Fibroblast of mammary gland (primary cell): Measurements from ENCODE around the gene ADGRL2.

ENCODE experiments used
- DNase-seq: peaks from one replicate; pipeline ENCODE4 v3.0.0-alpha.2; 2010; ENCODE audit warnings: low read depth
- H3K4me3 ChIP-seq: 2 replicates; pipeline ENCODE4 v1.5.1; 2011; ENCODE audit warnings: low read depth, mild to moderate bottlenecking, low read length, moderate library complexity; ENCODE audit not compliant: control insufficient read depth
- TF ChIP-seq, protein P1 (sequence below): conservative IDR thresholded peaks from 2 replicates; pipeline ENCODE4 v1.5.1; 2011; ENCODE audit warnings: low read depth, low read length, inconsistent platforms; ENCODE audit not compliant: control insufficient read depth, insufficient read depth

The ADGRL2 gene

DNA sequence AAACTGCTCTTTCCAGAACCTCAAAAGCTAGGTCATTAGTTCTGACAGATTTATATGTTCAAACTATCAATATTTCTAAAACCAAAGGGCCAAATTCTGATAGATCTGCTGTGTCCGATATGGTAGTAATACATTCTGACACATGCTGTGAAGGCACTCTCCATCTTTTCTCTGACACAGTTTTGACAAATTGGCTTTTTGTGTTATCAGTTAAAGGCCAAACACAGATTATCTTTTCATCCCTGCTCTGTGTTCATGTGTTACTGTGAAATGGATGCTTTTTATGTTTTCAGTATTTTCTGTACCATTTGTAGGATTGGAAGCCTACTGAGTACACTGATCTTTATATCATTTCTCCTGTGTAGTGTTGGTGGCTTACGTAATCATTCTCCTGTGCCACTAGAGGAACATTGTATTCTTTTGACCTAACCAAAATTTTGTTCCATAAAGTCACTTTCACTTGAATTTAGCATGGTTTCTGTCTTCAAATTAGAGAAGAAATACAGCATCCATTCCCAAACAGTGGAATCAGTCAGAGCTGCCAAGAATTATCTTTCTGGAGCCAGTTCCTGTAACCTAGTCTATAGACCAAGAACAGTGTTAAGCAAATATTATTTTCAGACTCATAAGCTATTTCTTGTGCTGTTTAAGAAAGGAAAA lies 137.2 kb downstream of the ADGRL2 start:
- peak; percentile 15 for DNase-seq
- H3K4me3 ChIP-seq: no peak overlapping the region
- TF ChIP-seq, protein P1, sequence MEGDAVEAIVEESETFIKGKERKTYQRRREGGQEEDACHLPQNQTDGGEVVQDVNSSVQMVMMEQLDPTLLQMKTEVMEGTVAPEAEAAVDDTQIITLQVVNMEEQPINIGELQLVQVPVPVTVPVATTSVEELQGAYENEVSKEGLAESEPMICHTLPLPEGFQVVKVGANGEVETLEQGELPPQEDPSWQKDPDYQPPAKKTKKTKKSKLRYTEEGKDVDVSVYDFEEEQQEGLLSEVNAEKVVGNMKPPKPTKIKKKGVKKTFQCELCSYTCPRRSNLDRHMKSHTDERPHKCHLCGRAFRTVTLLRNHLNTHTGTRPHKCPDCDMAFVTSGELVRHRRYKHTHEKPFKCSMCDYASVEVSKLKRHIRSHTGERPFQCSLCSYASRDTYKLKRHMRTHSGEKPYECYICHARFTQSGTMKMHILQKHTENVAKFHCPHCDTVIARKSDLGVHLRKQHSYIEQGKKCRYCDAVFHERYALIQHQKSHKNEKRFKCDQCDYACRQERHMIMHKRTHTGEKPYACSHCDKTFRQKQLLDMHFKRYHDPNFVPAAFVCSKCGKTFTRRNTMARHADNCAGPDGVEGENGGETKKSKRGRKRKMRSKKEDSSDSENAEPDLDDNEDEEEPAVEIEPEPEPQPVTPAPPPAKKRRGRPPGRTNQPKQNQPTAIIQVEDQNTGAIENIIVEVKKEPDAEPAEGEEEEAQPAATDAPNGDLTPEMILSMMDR: no peak

DNA sequence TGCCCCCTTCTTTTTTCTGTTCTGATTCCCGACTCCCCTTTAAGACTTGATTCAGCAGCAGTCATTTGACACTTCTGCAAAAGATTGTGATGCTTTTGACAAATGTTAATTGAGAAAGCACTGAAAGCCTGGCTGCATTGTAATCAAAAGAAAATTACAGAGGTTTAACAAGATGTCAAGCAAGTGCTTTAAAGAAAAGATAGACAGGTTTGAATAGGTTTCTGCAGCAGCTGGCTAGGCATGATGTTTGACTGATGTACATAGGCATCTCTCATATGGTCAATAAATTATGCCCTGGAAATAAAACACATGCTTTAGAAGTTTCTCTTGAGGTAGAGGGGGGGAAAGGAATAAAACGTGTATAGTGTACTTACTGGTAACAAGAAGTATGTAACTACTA lies 147.8 kb downstream of the ADGRL2 start:
- no peak for DNase-seq
- TF ChIP-seq, protein P1: no peak
- H3K4me3 ChIP-seq: no peak overlapping the region

DNA sequence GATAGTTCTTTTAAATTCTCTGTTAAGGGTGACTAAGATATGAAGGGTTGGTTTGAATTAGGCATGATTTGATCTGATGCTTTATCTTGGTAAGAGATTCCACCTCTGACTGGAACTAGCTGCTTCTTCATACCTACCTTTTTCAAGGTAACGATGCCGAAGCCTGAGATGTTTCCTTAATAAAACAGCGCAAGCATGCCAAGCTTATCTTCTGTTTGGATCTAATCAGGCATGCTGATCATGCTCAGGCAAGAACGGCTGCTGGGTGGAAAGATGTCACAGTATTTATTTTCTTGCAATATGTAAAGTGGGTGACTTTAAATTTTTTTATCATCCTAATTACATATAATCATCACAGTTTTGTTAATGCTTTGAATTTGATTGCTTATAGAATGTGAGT lies 148.7 kb downstream of the ADGRL2 start:
- DNase-seq: no peak
- H3K4me3 ChIP-seq: no peak overlapping the region
- TF ChIP-seq, protein P1: no peak

DNA sequence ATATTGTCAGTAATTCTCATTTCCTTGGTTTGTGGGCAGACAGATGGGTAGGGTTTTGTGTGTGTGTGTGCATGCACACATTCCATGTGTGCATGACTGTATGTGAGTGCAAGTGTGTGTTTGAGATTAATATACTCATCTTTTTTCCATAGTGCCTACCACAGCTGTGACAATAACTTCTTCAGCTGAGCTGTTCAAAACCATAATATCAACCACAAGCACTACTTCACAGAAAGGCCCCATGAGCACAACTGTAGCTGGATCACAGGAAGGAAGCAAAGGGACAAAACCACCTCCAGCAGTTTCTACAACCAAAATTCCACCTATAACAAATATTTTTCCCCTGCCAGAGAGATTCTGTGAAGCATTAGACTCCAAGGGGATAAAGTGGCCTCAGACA lies 149.3 kb downstream of the ADGRL2 start:
- TF ChIP-seq, protein P1: no peak
- DNase-seq: no peak
- H3K4me3 ChIP-seq: no peak overlapping the region

DNA sequence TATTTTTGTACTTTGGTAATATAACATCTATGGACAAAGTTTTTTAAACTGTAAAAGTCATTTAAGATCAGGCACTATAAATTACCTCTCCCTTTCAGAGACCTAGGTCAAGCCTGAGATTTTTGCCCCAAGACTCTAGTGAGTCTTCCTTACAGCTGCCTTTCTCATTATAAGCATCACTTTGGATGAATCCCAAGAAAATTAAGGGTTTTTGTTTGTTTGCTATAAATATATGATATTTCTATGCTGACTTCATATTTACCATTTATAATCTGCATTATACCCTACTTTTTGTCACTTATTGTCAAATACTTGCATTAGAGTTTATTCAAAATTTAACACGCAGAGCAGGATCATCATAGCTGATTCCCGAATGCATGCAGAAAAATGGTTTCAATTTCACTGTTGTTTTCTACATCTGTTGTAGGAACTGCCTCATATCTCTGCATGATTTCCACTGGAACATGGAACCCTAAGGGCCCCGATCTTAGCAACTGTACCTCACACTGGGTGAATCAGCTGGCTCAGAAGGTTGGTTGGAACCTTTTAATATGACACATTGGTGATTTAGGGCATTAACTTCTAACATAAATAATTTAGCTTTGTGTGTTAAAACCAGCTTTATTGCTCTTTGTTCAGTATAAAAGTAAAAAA lies 150.0 kb downstream of the ADGRL2 start:
- TF ChIP-seq, protein P1: no peak
- DNase-seq: no peak
- no peak overlapping the region for H3K4me3 ChIP-seq

DNA sequence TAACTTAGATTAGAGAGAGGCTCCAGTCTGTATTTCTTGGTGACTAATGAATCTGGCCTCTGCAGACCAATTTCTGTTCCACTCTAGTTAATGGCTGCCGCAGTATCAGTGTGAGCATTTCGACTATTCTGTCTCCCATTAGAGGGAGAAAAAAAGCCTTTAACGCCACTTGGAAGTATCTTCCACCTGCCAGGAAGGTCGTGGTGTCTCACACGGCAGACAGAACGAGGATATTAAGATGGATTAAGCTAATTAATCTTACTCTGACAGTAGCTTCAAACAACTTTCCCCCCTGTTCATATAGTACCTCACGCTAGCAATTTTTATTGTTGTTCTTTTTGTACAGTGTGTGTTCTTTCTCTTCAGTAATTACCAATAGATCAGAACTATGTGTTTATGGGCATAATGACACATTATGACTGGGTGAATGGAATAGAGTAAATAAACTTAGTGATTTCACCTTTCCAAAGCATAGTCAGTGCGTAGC lies 153.8 kb downstream of the ADGRL2 start:
- H3K4me3 ChIP-seq: no peak overlapping the region
- DNase-seq: no peak
- TF ChIP-seq, protein P1: no peak
